Transverse colon (tissue), 4 donors: ENCODE data around the gene CXCL12. TPM values are rescaled to one million over a fixed set of nuclear protein-coding genes. Genes with fewer than 3 reads are reported as not detected.

ENCODE experiments used
- DNase-seq: peaks from one replicate; pipeline ENCODE4 v3.0.0-alpha.2; 2019
- H3K27ac ChIP-seq, 4 donors: fragments of 200-600 bp; sonication (generic); 2 replicates each; pipeline ENCODE4 v1.5.1; 2016 to 2018; ENCODE audit warnings: inconsistent platforms in 4 of 4
- H3K27me3 ChIP-seq: fragments of 200-600 bp; sonication (generic); 2 replicates; pipeline ENCODE4 v1.5.1; 2017; ENCODE audit warnings: inconsistent platforms
- H3K36me3 ChIP-seq, 4 donors: fragments of 200-600 bp; sonication (generic); 2 replicates each; pipeline ENCODE4 v1.5.1; 2017 to 2019; ENCODE audit warnings: inconsistent platforms in 4 of 4
- H3K4me1 ChIP-seq, 4 donors: fragments of 200-600 bp; sonication (generic); 2 replicates each; pipeline ENCODE4 v1.5.1; 2017 to 2020; ENCODE audit warnings: inconsistent platforms in 4 of 4
- H3K4me3 ChIP-seq, 4 donors: fragments of 200-600 bp; sonication (generic); 1 replicate in 1 of 4; 2 replicates in 3 of 4; pipeline versions ENCODE4 v1.5.1 to v1.6.1; 2017 to 2019; ENCODE audit warnings: inconsistent platforms in 4 of 4
- H3K9me3 ChIP-seq, 2 donors: fragments of 200-600 bp; sonication (generic); 2 replicates each; pipeline ENCODE4 v1.5.1; 2017 to 2019; ENCODE audit warnings: inconsistent platforms in 2 of 2
- EP300 ChIP-seq: sonication (generic); formaldehyde crosslinking; IDR thresholded peaks from one replicate; pipeline ENCODE4 v1.6.1; 2017; ENCODE audit warnings: antibody characterized with exemption, low read depth
- POLR2A ChIP-seq: fragments of 450-650 bp; IDR thresholded peaks from one replicate; pipeline ENCODE4 v1.6.1; 2016; ENCODE audit warnings: antibody characterized with exemption, mild to moderate bottlenecking, moderate library complexity
- POLR2AphosphoS5 ChIP-seq, 3 donors: sonication (generic); formaldehyde crosslinking; IDR thresholded peaks; one replicate each; pipeline ENCODE4 v1.6.1; 2016; ENCODE audit warnings: antibody characterized with exemption in 3 of 3
- WGBS, 2 donors: methylation state at CpG; one replicate each; pipeline ENCODE4 v1.1.5; 2018; ENCODE audit warnings: low coverage in 1 of 2; 5-methylcytosine and 5-hydroxymethylcytosine counted together
- in situ Hi-C, 4 donors: fragments of 200-750 bp; cut with MboI; loops; one replicate each; pipeline versions ENCODE4 v1.15.0 to v1.15.1; 2017; ENCODE audit warnings: low sequenced_read_pairs in 3 of 4, low pct_ligation_motif_present in 1 of 4, low pct_unique_long_range_greater_than_20kb in 1 of 4
- intact Hi-C: fragments of 100-400 bp; cut with DNase I; formaldehyde crosslinking; loops from one replicate; pipeline ENCODE4 v1.15.1; 2023; ENCODE audit warnings: low total_unique reads
- total RNA-seq, 4 donors: library from RNA; depleted of rRNA; stranded (reverse); fragments of >200 nt; gene quantifications; one replicate each; pipeline ENCODE4 v1.1.0, GENCODE V29; 2016
- TF ChIP-seq, protein P1 (sequence below), 5 experiments: fragments of 200-600 bp in 3 of 5; fragments of 450-650 bp in 2 of 5; sonication (generic) in 3 of 5; IDR thresholded peaks; 1 replicate in 2 of 5; 2 replicates in 3 of 5; pipeline ENCODE4 v1.5.1; 2016 to 2017; ENCODE audit warnings: antibody characterized with exemption in 5 of 5, inconsistent platforms in 3 of 5, mild to moderate bottlenecking in 2 of 5, moderate library complexity in 1 of 5

CXCL12 gene
- total RNA-seq, 4 donors from 2014 or later, result 6.8 to 19.5 (median 17.9) TPM

GRCh38 chr10:44385696-44386441, 972 bp upstream of the CXCL12 start:
- WGBS, 2 donors, result 50% methylated on average over 48 of the region's 50 CpGs; no CpG with 5 or more reads in 1 of the 2 donors
- no peaks in the 10 kb centered on the region for H3K36me3 ChIP-seq
- peaks cover 37% of the 10 kb centered on the region for H3K27me3 ChIP-seq
- DNase-seq, result no peak
- intact Hi-C loops, result loop anchor here (1.0 to 10.0 kb wide), 3 partner anchors 61 to 714 kb away; no protein-coding TSS in a partner anchor
- no peaks in the 10 kb centered on the region for H3K9me3 ChIP-seq
- H3K27ac ChIP-seq, result peak overlapping the region; percentile 63 to 75 (median 70)
- H3K4me1 ChIP-seq, result peaks cover 0 to 21% (median 13%) of the 10 kb centered on the region in 4 donors
- TF ChIP-seq POLR2AphosphoS5 (IDR thresholded peaks at IDR 0.05) (no peak), EP300 (no peak), POLR2A (no peak)
- TF ChIP-seq, protein P1, sequence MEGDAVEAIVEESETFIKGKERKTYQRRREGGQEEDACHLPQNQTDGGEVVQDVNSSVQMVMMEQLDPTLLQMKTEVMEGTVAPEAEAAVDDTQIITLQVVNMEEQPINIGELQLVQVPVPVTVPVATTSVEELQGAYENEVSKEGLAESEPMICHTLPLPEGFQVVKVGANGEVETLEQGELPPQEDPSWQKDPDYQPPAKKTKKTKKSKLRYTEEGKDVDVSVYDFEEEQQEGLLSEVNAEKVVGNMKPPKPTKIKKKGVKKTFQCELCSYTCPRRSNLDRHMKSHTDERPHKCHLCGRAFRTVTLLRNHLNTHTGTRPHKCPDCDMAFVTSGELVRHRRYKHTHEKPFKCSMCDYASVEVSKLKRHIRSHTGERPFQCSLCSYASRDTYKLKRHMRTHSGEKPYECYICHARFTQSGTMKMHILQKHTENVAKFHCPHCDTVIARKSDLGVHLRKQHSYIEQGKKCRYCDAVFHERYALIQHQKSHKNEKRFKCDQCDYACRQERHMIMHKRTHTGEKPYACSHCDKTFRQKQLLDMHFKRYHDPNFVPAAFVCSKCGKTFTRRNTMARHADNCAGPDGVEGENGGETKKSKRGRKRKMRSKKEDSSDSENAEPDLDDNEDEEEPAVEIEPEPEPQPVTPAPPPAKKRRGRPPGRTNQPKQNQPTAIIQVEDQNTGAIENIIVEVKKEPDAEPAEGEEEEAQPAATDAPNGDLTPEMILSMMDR (IDR thresholded peaks at IDR 0.05), result no peak
- H3K4me3 ChIP-seq, result peak overlapping the region in 2 of 4 donors; percentile 52 to 56
- in situ Hi-C loops, result loop anchor here (10.0 to 25.0 kb wide), 4 partner anchors 469 to 711 kb away; no protein-coding TSS in a partner anchor

- WGBS, 2 donors, result 1% methylated on average over 47 of the region's 48 CpGs; no CpG with 5 or more reads in 1 of the 2 donors
- in situ Hi-C loops, result loop anchor here (5.0 to 25.0 kb wide), 5 partner anchors 470 to 710 kb away; no protein-coding TSS in a partner anchor
- peaks cover 0 to 21% (median 13%) of the 10 kb centered on the region in 4 donors for H3K4me1 ChIP-seq
- intact Hi-C loops, result loop anchor here (5.0 to 10.0 kb wide), 3 partner anchors 60 to 712 kb away; no protein-coding TSS in a partner anchor
- DNase-seq, result no peak
- peaks cover 37% of the 10 kb centered on the region for H3K27me3 ChIP-seq
- peak overlapping the region; percentile 46 to 56 (median 53) for H3K4me3 ChIP-seq
- H3K36me3 ChIP-seq, result no peaks in the 10 kb centered on the region
- peak overlapping the region; percentile 63 to 75 (median 70) for H3K27ac ChIP-seq
- no peaks in the 10 kb centered on the region for H3K9me3 ChIP-seq
- TF ChIP-seq POLR2AphosphoS5 (IDR thresholded peaks at IDR 0.05) (no peak), EP300 (no peak), POLR2A (no peak)
- TF ChIP-seq, protein P1 (IDR thresholded peaks at IDR 0.05), result no peak
Measured at GRCh38 chr10:44384601-44385025, 284 bp downstream of the CXCL12 start.

GRCh38 chr10:44383749-44384600, 922 bp downstream of the CXCL12 start:
- no peak for TF ChIP-seq POLR2AphosphoS5 (IDR thresholded peaks at IDR 0.05)
- TF ChIP-seq POLR2A, result no peak
- TF ChIP-seq, protein P1 (IDR thresholded peaks at IDR 0.05), result no peak
- no peak for TF ChIP-seq EP300
- in situ Hi-C loops (loop anchor here (5.0 to 25.0 kb wide), 5 partner anchors 471 to 709 kb away; no protein-coding TSS in a partner anchor), intact Hi-C loops (loop anchor here (5.0 to 10.0 kb wide), 2 partner anchors 59 to 332 kb away; no protein-coding TSS in a partner anchor)
- 8% methylated on average over 52 of the region's 63 CpGs; no CpG with 5 or more reads in 1 of the 2 donors for WGBS, 2 donors
- H3K4me1 ChIP-seq, result peaks cover 0 to 21% (median 13%) of the 10 kb centered on the region in 4 donors
- no peak for DNase-seq
- no peaks in the 10 kb centered on the region for H3K36me3 ChIP-seq
- H3K27me3 ChIP-seq, result peaks cover 37% of the 10 kb centered on the region
- peak overlapping the region; percentile 46 to 56 (median 53) for H3K4me3 ChIP-seq
- no peaks in the 10 kb centered on the region for H3K9me3 ChIP-seq
- peak overlapping the region; percentile 63 to 75 (median 70) for H3K27ac ChIP-seq
